A549 (cell line): Measurements from ENCODE around the gene HPCA. TPM values are rescaled to one million over a fixed set of nuclear protein-coding genes. Genes with fewer than 3 reads are reported as not detected.

ENCODE experiments used
- ATAC-seq, 2 experiments: fragments of 200-7000 bp in 1 of 2; fragments of >200 bp in 1 of 2; cut with Nextera tagmentation in 1 of 2; cut with Tn5 transposase in 1 of 2; 3 replicates each; pipeline versions ENCODE4 v1.8.0 to v1.9.1; 2018 to 2020; ENCODE audit warnings: mild to moderate bottlenecking in 1 of 2, moderate library complexity in 1 of 2
- CTCF ChIA-PET: fragments of 300-600 bp; sonication (Branson Sonifier 250); formaldehyde crosslinking; extraction: SDS; loops from one replicate; lab custom pipeline; 2021; ENCODE audit warnings: antibody characterized with exemption, inconsistent platforms; lab: Yijun Ruan, JAX
- POLR2A ChIA-PET: fragments of 350-600 bp; formaldehyde crosslinking; extraction: SDS; loops from one replicate; lab custom pipeline; 2021; ENCODE audit warnings: antibody characterized with exemption, inconsistent platforms; lab: Yijun Ruan, JAX
- DNase-seq, 2 experiments: peaks; one replicate each; pipeline versions ENCODE4 v3.0.0 to v3.0.0-alpha.2; 2011 to 2016; ENCODE audit warnings: low read depth in 1 of 2, low spot score in 1 of 2
- FAIRE-seq: peaks from 2 replicates; lab custom pipeline; 2011; peaks lifted over from hg19 to GRCh38; lab: Jason Lieb, UNC
- H3K27ac ChIP-seq, 2 experiments: fragments of >200 bp; sonication (Bioruptor Twin); formaldehyde crosslinking; 3 replicates each; pipeline ENCODE4 v1.5.1; 2016 to 2017
- H3K4me1 ChIP-seq: fragments of >200 bp; sonication (Bioruptor Twin); formaldehyde crosslinking; 3 replicates; pipeline ENCODE4 v1.6.1; 2016
- H3K4me2 ChIP-seq: fragments of >200 bp; sonication (Bioruptor Twin); formaldehyde crosslinking; 3 replicates; pipeline ENCODE4 v1.6.1; 2016
- H3K4me3 ChIP-seq: fragments of >200 bp; sonication (Bioruptor Twin); formaldehyde crosslinking; 3 replicates; pipeline ENCODE4 v1.5.1; 2016
- H3K9me3 ChIP-seq: fragments of >200 bp; sonication (Bioruptor Twin); formaldehyde crosslinking; 3 replicates; pipeline ENCODE4 v1.6.1; 2016
- ATOH8 ChIP-seq: fragments of 250-450 bp; sonication (Bioruptor Pico); IDR thresholded peaks from 2 replicates; pipeline ENCODE4 v1.5.0; 2020; ENCODE audit warnings: low read depth, mild to moderate bottlenecking, moderate library complexity
- CHD2 ChIP-seq: fragments of 150-350 bp; IDR thresholded peaks from 2 replicates; pipeline ENCODE4 v1.6.1; 2014; ENCODE audit warnings: low read length; ENCODE audit not compliant: partially characterized antibody
- CTCF ChIP-seq: fragments of >200 bp; sonication (Bioruptor Twin); formaldehyde crosslinking; IDR thresholded peaks from 3 replicates; pipeline ENCODE4 v1.5.1; 2016
- ELK1 ChIP-seq: fragments of 150-350 bp; IDR thresholded peaks from 2 replicates; pipeline ENCODE4 v1.6.1; 2014; ENCODE audit warnings: low read depth, mild to moderate bottlenecking, low read length
- ESRRA ChIP-seq: fragments of 150-350 bp; IDR thresholded peaks from 2 replicates; pipeline ENCODE4 v1.6.1; 2014; ENCODE audit warnings: mild to moderate bottlenecking, low read length, borderline replicate concordance
- FOSB ChIP-seq: fragments of 250-450 bp; sonication (Bioruptor Pico); IDR thresholded peaks from 2 replicates; pipeline ENCODE4 v1.5.0; 2020; ENCODE audit warnings: mild to moderate bottlenecking, moderate library complexity
- FOSL2 ChIP-seq, 2 experiments: fragments of 450-650 bp in 1 of 2; fragments of >200 bp in 1 of 2; sonication (Bioruptor Twin) in 1 of 2; formaldehyde crosslinking; IDR thresholded peaks; 2 replicates each; pipeline versions ENCODE4 v1.5.0 to v1.6.1; 2016 to 2020; ENCODE audit warnings: mild to moderate bottlenecking in 1 of 2, moderate library complexity in 1 of 2
- FOXS1 ChIP-seq: fragments of 250-450 bp; sonication (Bioruptor Pico); IDR thresholded peaks from 2 replicates; pipeline ENCODE4 v1.5.0; 2020; ENCODE audit warnings: mild to moderate bottlenecking, moderate library complexity
- GATA3 ChIP-seq: IDR thresholded peaks from 2 replicates; pipeline ENCODE4 v1.6.1; 2012; ENCODE audit warnings: borderline replicate concordance
- HDAC2 ChIP-seq: fragments of 200-600 bp; sonication (generic); IDR thresholded peaks from 2 replicates; pipeline ENCODE4 v1.6.1; 2016
- HOXA7 ChIP-seq: fragments of 250-450 bp; sonication (Bioruptor Pico); IDR thresholded peaks from 2 replicates; pipeline ENCODE4 v1.5.0; 2020; ENCODE audit warnings: mild to moderate bottlenecking, moderate library complexity
- JUNB ChIP-seq: fragments of >200 bp; sonication (Bioruptor Twin); formaldehyde crosslinking; IDR thresholded peaks from 2 replicates; pipeline ENCODE4 v1.6.1; 2016
- MAFK ChIP-seq: fragments of 450-650 bp; IDR thresholded peaks from 2 replicates; pipeline ENCODE4 v1.6.1; 2014; ENCODE audit not compliant: partially characterized antibody
- NFE2L2 ChIP-seq: fragments of 150-350 bp; conservative IDR thresholded peaks from 2 replicates; pipeline ENCODE4 v1.6.1; 2014; ENCODE audit warnings: low read length
- PBX3 ChIP-seq: IDR thresholded peaks from 2 replicates; pipeline ENCODE4 v1.6.1; 2012
- PHF8 ChIP-seq: fragments of 200-600 bp; sonication (generic); IDR thresholded peaks from 2 replicates; pipeline ENCODE4 v1.6.1; 2016; ENCODE audit warnings: low read depth, mild to moderate bottlenecking, antibody characterized with exemption, moderate library complexity, borderline replicate concordance
- POLR2AphosphoS2 ChIP-seq: conservative IDR thresholded peaks from 2 replicates; pipeline ENCODE4 v1.6.1; 2012; ENCODE audit warnings: low read length, improper control_type of control experiment, inconsistent platforms
- RFX5 ChIP-seq: fragments of 450-650 bp; IDR thresholded peaks from 2 replicates; pipeline ENCODE4 v1.7.1; 2014; ENCODE audit warnings: antibody characterized with exemption, mild to moderate bottlenecking, moderate library complexity
- RNF2 ChIP-seq: fragments of 200-600 bp; sonication (generic); IDR thresholded peaks from 2 replicates; pipeline ENCODE4 v1.6.1; 2016; ENCODE audit warnings: low read depth, mild to moderate bottlenecking, antibody characterized with exemption, moderate library complexity, borderline replicate concordance
- SMC3 ChIP-seq: fragments of >200 bp; sonication (Bioruptor Twin); formaldehyde crosslinking; IDR thresholded peaks from 3 replicates; pipeline ENCODE4 v1.6.1; 2018; ENCODE audit warnings: inconsistent platforms
- SREBF2 ChIP-seq: fragments of 450-650 bp; IDR thresholded peaks from 2 replicates; pipeline ENCODE4 v1.6.1; 2014; ENCODE audit warnings: mild to moderate bottlenecking, moderate library complexity
- TP53 ChIP-seq: fragments of 250-450 bp; sonication (Bioruptor Pico); IDR thresholded peaks from 2 replicates; pipeline ENCODE4 v1.5.0; 2021; ENCODE audit warnings: mild to moderate bottlenecking, moderate library complexity
- USF2 ChIP-seq: fragments of 450-650 bp; IDR thresholded peaks from 2 replicates; pipeline ENCODE4 v1.6.1; 2014; ENCODE audit warnings: antibody characterized with exemption
- WGBS: methylation state at CpG from one replicate; pipeline ENCODE4 v1.1.6; 2017; ENCODE audit errors: missing lambda C conversion rate; 5-methylcytosine and 5-hydroxymethylcytosine counted together
- polyA plus RNA-seq, 4 experiments: library from polyadenylated mRNA; depleted of rRNA in 3 of 4; stranded (reverse); fragments of >200 nt; fragmentation: RNase III in 1 of 4; extraction: RNeasy Plus Mini Kit Qiagen cat#74134 plus additional on column Dnase treatment in 1 of 4; gene quantifications; 2 replicates in 3 of 4; 3 replicates in 1 of 4; pipeline ENCODE4 v1.2.3, GENCODE V29; 2011 to 2017

The HPCA gene
- polyA plus RNA-seq, 2 of the 4 experiments (the other 2 are of a cell fraction), result 0.21 to 0.34 TPM

- TF ChIP-seq POLR2AphosphoS2 (no peak), ELK1 (no peak), PBX3 (no peak)
Measured at GRCh38 chr1:32869923-32870614, 16.2 kb upstream of the HPCA start (continued).

- ChIA-PET POLR2A (interaction anchor here (1.4 kb wide), 1 partner anchor 210 kb away, joined by 4 read pairs; no protein-coding TSS in a partner anchor), CTCF (interaction anchor here (0.7 to 3.6 kb wide), 10 partner anchors 9 to 450 kb away, joined by 3 to 22 read pairs (median 4); no protein-coding TSS in a partner anchor)
- H3K4me2 ChIP-seq, result peak within 1 kb of the TSS; percentile 98
- H3K4me1 ChIP-seq, result 0 out of 3 replicates have a peak, but pooled peaks cover 2% of the 10 kb centered on the region
- TF ChIP-seq USF2, result no peak
- TF ChIP-seq FOSL2 (IDR thresholded peaks at IDR 0.05), result no peak
- TF ChIP-seq FOSL2 (CRISPR knock-in tag; IDR thresholded peaks at IDR 0.05), result no peak
- TF ChIP-seq ATOH8 (CRISPR knock-in tag), result no peak
- no peak for TF ChIP-seq CTCF
- TF ChIP-seq HOXA7, result no peak
- TF ChIP-seq TP53, result no peak
- TF ChIP-seq RFX5, result no peak
- no peak for TF ChIP-seq PHF8
- no peak for DNase-seq
- FAIRE-seq, result no peak
- ATAC-seq, result peak; percentile 39 to 66
- peak within 1 kb of the TSS; percentile 58 for H3K4me3 ChIP-seq
- peak within 1 kb of the TSS; percentile 52 to 84; a peak in 4 of 6 replicates for H3K27ac ChIP-seq
- H3K9me3 ChIP-seq, result no peaks in the 10 kb centered on the region
- no CpG with 5 or more reads among the region's 99 CpGs for WGBS
Measured at GRCh38 chr1:32870615-32871363, 15.5 kb upstream of the HPCA start, which contains the start of gene FNDC5. Gene FNDC5 (minus strand): TSS chr1:32870912.

- ATAC-seq, result peak; percentile 20 to 58; a peak in 5 of 6 replicates
- no peak for FAIRE-seq
- Histone ChIP-seq H3K4me3 (peak overlapping the region; percentile 58), H3K4me1 (0 out of 3 replicates have a peak, but pooled peaks cover 2% of the 10 kb centered on the region), H3K4me2 (peak overlapping the region; percentile 98), H3K9me3 (no peaks in the 10 kb centered on the region), H3K27ac (peak overlapping the region in 1 of 2 experiments; percentile 84; a peak in 4 of 6 replicates)
- ChIA-PET CTCF (interaction anchor here (0.6 to 3.6 kb wide), 21 partner anchors 8 to 451 kb away, joined by 3 to 22 read pairs (median 4); partner anchors contain the start of gene HPCA), POLR2A (interaction anchor here (0.6 to 1.4 kb wide), 2 partner anchors 133 to 209 kb away, joined by 4 to 5 read pairs; no protein-coding TSS in a partner anchor)
- TF ChIP-seq FOSB (CRISPR knock-in tag), result no peak
- TF ChIP-seq TP53, result no peak
- TF ChIP-seq USF2, result no peak
- TF ChIP-seq ESRRA, result no peak
- no peak for TF ChIP-seq MAFK
- TF ChIP-seq NFE2L2, result no peak
- no peak for TF ChIP-seq FOXS1
- TF ChIP-seq HDAC2, result no peak
- no peak for TF ChIP-seq CHD2
- TF ChIP-seq GATA3, result no peak
- TF ChIP-seq POLR2AphosphoS2, result no peak
- no peak for TF ChIP-seq RFX5
- no peak for TF ChIP-seq SMC3
- TF ChIP-seq RNF2, result no peak
- no peak for TF ChIP-seq JUNB
- no peak for TF ChIP-seq SREBF2
- no peak for DNase-seq
- WGBS, result 36% methylated on average over 11 of the region's 13 CpGs
Measured at GRCh38 chr1:32871364-32872191, 14.7 kb upstream of the HPCA start.
